Hematopoietic multipotent progenitor cell treated with erythropoietin and hydrocortisone succinate and interleukin-3 and kit ligand, for 8 days (in vitro differentiated cells): ENCODE results near the gene RASL10B.
A peak's percentile ranks its signal among the peaks of the same experiment; 100 is the strongest.

Experiments used
- DNase-seq: peaks from one replicate; pipeline ENCODE4 v3.0.0-alpha.2; 2015

The RASL10B gene

DNA sequence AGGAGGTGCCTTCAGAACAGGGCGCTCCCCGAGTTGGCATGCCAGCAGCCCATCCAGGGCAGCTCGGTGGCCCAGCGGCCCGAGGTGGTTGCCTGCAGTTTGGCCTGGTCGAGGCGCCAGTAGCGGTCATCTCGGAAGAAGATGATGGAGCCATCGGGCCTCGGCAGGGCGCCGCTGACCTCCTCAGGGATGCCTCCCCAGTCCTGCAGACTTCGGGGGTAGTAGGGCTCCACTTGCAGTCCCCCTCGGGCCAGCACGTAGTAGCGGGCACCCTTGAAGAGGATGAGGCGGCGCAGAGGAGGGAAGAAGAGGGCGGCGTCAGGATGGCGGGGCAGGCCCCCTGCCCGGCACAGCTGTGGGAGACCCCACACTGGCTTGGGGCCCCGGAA lies 35.0 kb downstream of the RASL10B start:
- no peak for DNase-seq

DNA sequence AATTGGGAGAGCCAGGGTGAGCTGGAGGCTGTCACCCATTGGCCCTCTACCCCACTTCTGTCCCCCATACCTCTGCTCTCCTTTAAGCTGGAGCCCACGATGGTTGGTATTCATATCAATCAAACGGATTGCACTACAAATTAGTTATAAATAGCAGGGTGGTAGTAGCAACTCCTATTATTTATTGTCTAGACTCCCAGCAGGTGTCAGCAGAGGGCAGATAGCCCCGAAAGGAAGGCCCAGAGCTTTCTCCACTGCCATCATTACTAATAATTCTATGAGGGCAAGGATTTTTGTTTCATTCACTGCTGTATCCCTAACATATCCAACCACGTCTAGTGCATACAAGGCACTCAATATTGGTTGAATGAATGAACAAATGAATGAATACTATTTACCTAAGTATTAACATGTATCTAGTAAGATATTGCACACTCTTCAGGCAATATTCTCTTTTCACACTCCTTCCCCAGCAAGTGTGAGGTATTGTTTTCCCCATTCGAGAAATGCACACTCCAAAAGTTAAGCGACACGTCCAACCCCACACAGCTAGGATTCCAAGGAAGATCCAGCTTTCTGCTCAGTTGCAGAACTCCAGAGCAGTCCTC lies 35.6 kb downstream of the RASL10B start:
- DNase-seq = peak; percentile 69

DNA sequence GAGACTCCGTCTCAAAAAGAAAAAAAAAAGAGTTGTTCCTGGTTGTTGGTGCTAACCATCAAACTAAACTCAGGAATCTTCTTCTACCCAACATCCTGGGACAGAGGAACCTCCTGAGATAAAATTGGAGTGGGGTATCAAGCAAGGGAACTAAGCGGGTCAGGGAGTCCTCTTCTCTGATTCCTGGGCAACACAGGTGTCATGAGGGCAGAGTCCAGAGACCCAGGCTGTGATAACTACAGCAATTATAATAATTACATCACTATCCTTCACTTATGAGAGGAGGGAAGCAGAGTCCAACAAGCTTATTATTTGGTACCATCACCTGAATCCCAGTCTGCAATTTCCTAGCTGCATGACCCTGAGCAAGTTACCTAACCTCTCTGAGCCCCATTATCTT lies 37.4 kb downstream of the RASL10B start:
- no peak for DNase-seq

DNA sequence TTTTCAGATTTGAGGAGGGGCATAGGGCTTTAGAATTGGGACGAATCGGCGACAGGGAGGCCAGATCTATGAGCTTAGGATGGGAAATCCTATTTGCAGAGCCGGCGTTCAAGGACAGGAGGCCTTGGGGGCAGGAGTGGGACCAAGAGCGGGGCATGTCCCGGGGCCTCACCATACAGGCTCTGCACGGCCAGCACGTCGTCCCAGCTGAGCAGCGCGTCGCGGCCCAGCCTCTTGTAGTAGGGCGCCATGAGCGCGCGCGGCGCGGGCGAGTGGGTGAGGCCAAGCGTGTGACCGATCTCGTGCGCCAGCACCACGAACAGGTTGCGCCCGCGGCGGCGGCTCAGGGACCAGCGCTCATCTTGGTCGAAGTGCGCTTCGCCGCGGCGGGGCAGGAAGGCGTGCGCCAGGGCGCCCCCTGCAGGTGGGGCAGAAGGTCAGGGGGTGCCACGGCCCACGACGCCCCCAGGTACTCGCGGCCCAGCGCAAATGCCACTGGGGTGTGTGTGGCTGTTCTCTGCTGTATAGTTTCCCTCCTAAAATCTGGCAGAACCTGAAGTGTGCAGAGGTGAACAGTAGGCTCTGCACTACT lies 38.6 kb downstream of the RASL10B start:
- DNase-seq = no peak

DNA sequence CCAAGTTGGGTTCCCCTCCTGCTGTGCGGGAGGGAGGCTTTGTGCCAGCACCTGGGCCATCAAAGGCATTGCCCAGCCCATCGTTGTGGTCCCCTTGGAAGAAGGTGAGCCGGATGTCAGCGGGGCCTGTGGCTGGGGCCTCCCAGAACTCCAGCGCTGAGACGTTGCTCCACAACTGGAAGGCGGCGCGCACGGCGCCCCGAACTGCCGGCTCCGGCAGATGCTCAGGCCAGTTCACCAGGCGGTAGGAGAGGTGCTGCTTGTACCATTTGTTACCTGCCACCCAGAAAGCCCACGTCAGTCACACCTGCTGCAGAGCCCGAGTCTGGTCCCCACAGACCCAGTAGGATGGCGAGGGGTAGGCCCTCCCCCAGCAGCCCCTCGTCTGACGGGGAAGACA lies 41.7 kb downstream of the RASL10B start:
- DNase-seq = no peak

DNA sequence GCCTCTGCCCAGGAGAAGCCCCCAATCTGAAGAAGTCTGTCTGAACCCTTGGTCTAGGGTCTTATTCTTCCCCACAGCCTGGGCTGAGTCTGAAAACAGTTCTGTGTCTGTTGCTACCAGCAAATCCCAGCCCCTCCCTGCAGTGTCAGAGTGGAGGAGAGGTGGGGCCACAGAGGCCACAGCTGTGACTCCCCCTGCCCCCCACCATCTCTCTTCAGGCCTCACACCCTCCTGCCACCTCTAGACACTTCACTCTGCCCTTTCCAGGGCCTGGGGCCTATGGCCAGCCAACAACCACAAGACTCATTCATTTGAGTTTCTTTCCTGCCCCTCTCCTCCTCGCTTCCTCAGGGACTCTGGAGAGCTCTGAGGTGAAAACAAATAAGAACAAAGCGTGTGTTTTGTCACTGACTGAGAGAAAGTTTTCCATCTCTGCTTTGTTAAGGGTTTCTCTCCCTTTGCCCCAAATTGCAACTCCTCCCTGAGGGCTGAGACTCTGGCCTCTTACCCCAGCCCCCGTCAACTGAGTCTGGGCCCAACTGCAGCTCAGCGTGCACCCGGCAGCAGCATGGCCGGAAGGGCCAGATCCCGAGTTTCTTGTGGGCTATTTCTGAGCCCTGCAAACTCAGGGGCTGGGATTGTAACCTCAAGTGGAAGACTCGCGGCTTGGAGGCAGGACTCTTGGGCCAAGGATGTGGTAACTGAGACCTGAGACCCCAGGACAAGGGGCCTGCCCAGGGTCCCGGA lies 42.4 kb downstream of the RASL10B start:
- no peak for DNase-seq

DNA sequence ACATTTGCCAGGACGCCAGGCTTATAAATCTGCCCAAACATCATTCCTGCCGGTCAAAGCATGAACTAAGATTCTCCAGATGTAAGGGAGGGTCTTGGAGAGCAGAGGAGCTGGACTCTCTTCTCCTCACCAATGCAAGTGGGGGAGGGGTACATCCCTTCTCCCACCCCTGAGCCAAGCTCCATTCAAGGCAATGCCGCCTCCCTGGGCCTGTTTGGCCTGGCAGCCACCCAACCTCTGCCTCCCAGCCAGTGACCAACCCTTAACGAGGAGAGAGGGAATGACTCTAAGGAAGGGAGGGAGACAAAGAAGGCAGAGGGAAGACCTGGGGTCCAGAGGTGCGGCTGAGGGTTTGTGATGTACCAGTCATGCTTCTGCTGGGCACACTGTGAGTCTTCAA lies 43.1 kb downstream of the RASL10B start:
- DNase-seq = no peak

DNA sequence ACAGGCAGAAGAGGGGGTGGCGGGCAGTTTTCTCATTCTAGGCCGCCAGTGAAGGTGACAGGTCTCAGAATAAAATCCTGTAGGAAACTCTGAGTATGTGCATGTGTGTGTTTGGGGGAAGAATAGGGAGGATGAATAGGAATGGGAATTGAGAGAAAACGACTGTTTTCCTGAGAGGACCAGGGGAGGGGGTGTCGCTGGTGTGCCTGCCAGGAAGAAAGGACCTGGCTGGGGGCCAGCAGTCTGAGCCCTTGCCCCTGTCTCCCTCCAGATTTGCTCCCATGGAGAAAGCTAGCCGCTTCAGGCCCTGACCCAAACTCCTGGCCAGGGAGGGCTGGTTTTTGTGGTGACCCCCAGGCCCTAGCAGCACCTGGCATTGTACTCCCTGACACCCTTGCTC lies 43.6 kb downstream of the RASL10B start:
- no peak for DNase-seq

DNA sequence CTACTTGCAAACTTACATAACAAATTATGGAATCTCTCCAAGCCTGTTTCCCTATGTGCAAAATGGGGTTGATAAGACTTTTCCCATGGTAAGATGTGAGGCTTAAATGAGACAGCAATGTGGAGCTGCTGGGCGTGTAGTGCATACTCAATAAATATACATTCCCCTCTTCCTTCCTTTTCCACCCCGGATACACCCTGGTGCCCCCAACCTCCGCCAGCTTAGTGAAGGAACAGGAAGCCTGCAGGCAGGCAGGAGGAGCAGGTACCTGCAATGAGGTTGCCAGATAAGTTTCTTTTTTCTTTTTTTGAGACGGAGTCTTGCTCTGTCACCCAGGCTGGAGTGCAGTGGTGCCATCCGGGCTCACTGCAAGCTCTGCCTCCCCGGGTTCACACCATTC lies 44.1 kb downstream of the RASL10B start:
- DNase-seq = no peak

DNA sequence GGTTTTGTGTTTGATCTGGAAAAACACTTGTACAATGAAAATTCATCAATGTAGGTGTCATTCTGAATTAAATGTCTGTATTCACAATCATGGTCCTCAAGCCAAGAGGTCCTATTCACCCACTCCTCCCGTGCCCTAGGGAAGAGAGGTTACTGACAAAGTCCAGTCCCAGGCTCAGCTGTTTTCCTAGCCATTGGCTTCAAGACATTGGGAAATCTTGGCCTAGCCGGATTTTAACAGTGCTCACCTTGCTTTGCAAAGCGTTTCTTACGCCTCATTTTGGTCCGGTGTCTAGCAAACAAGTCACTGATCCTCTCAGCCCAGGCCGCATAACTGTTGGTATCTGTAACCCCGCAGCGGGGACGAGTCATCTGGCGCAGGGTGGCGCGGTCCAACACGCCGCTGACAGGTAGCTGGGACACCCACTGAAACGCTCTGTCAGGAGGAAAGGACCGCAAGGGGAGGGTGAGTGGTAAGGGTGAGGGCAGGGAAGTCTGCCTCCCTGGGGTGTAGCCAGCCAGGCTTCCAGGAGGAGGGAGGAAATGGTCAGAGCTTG lies 47.3 kb downstream of the RASL10B start:
- no peak for DNase-seq

DNA sequence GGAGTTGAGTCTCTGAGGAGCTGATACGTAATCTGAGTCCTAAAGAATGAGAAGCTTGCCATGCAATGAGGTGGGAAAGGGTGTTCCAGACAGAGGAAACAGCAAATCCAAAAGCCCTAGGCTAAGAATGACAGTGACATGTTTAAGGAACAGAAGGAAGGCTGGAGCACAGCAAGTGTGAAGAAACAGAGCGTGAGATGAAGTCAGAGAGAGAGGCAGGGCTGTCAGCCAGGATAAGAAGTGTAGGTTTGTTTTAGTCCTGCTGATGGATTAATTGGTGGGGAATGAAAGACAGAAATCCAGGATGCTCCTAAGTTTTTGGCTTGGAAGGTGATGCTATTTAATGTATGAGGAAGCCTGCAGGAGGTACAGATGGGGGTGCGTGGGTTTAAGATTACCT lies 49.5 kb downstream of the RASL10B start:
- DNase-seq = no peak

DNA sequence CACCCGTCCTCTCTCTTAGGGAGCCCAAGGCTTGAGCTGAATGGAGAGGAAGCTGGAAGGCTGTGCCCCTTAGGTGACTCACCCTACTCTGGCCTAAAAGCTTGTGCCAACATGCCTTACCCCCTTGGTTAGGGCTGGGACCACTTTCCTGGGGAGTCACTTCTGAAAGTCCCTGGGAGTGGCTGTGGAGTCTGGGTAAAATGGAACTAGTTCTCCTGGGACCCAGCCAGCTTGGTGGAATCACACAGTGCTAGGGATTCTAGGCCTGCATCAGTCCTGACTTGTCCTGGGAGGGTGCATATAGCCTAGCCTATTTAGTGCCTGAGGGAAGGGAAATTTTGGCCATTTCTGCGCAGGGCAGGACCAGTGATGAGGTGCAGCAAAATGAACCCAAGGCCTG lies 53.5 kb downstream of the RASL10B start:
- no peak for DNase-seq

DNA sequence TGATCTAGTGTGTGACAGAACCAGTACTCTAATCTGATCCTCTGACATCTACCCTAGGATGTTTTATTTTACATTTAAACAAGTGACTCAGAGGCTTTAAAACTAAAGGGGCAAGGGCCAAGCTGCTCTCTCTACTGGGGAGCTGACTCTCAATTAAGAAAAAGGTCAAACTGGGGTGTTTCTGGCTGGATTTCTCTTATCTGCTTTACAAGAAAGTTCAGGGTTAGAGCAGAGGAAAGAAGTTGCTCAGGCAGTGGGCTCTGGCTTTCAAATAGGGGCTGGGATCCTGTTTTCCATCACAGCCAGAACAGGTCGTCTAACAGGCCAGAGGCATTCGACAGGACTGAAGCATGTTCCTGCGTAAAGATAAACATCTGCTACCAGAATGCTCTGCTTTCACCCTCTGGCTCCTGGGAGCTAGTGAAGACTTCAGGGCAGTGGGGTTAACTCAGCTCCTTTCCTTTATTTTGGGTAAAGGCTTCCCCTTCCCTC lies 55.5 kb downstream of the RASL10B start:
- DNase-seq = no peak

DNA sequence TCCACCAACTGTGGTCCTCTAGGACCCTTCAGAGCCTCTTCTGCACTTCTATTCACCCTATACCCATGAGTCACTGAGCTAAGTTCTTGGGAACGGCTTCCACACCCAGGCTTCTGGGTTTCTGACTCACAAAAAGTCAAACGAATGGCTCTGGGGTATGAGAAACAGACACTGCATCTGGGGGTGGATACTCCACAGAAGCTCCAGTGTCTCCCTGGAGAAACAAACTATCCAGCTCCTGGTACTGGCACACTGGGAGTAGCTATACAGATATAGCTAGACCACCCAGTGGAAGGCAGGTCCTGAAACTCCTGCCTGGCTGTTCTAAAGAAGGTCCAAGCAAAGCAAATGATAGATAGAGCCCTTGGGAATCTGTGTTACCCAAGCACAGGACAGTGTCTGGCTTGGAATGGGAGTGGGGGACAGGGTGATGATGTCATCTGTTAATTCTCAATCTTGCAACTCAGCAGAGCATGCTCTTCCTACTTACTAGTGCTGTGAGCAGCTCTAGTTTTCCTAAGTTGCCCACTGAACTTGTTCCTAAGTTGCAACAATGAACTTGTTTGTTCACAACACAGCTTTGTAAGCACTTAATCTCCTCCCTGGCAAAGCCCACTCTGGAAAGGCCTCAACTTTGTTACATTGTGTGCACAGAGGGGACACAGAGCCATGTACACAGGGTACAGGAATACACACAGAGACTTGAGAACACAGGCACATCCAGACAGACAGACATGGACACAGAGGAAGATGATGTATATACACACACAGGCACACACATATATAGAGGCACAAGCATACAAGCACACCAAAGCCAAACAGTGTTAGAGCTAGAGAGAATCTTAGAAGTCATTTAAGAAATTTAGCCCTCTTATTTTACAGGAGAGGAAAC lies 57.3 kb downstream of the RASL10B start:
- DNase-seq = no peak

DNA sequence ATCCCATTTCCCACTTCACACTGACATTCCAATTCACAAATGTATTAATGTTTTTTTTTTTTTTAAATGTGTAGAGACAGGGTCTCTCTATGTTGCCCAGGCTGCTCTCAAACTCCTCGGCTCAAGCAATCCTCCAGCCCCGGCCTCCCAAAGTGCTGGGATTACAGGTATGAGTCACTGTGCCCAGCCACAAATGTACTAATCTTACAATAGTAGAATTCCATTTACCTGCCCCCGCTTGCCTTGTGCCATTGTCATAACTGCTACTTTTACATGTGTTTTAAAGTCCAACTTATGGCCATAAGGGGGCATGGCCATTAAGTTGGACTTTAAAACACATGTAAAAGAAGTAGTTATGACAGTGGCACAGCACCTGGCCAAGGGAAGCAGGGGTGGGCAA lies 59.4 kb downstream of the RASL10B start:
- DNase-seq = no peak

DNA sequence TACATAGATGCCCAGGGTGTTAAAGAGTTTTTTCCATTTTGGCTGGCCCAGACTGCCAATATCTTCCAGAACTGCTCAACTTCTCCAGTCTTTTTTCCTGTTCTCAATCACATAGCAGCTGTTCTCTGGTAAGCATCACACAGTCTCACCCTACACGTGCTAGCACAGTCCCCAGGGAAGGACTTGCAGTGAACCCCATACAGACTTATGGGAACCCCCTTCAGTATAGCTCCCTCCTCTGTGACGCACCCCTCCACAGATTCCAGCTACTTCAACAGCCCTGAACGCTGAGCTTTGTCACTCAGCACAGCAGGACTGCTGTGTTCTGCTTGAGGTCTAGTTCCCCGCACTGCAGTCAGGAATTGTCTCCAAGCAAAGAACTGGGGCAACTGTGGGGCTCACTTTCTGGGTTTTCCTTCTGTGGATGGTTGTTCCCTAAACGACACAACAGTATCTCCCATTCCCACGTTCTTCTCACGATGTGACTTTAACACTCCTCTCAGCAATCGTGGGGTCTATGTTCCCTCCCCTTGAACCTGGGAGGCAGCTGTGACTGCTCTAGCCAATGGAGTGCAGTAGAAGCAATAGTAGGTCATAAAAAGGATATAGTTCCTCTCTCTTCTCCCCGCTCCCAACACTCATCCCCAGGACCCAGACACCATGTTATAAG lies 60.4 kb downstream of the RASL10B start:
- DNase-seq = no peak
